ENCODE data around the gene ERC1. TPM values are rescaled to one million over a fixed set of nuclear protein-coding genes. Genes with fewer than 3 reads are reported as not detected.

ERC1 gene
- total and polyA plus RNA-seq, 2 of the 4 experiments (the other 2 are of a cell fraction), result 11.6 to 25.6 TPM

DNA sequence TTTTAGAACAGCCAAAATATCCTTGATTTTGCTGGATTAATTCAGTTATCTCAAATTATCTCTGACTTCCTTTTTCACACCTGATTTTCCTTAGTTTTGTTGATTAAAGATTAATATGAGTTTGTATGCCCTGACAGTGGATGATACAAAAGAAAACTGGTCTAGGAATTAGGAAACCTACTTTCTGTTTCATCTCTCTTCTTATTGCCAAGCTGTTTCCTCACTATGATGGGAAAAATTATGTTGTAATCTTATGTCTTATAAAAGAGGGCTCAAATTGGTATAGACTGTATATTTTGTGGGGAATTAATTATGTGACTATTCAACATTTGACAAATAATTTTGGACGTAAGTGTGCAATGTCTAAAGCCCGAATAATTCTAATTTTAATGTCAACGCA lies 331.8 kb downstream of the ERC1 start:
- no peak overlapping the region for H4K8ac ChIP-seq (ENCODE audit: low read depth in 2 of 2, low read length in 2 of 2)
- no peak overlapping the region for H2BK120ac ChIP-seq (ENCODE audit: low read depth, low read length)
- in situ Hi-C loops (cut with MboI; ENCODE audit: low sequenced_read_pairs), result no loop called here
- no peak overlapping the region for H3K4ac ChIP-seq (ENCODE audit: low read depth, low read length)
- H3K9me3 ChIP-seq (ENCODE audit: control insufficient read depth, insufficient read depth, low read length), result no peaks in the 10 kb centered on the region
- H3K9me1 ChIP-seq (ENCODE audit: insufficient read depth, low read length), result no peaks in the 10 kb centered on the region
- H2BK15ac ChIP-seq (ENCODE audit: low read depth, low read length), result no peak overlapping the region
- H3K18ac ChIP-seq (ENCODE audit: low read depth, low read length), result no peak overlapping the region
- H3K56ac ChIP-seq (ENCODE audit: extremely low read depth, insufficient read depth, low read length), result no peak overlapping the region
- no peak overlapping the region for H3K9ac ChIP-seq (ENCODE audit: low read depth, low read length)
- no peak overlapping the region for H2AK5ac ChIP-seq (ENCODE audit: low read depth, low read length)
- 100% methylated on average over 1 of the region's 3 CpGs; no CpG with 5 or more reads in 1 of the 2 experiments for WGBS, 2 experiments (ENCODE audit: extremely low coverage in 2 of 2, insufficient read length in 1 of 2)
- no peak overlapping the region for H4K91ac ChIP-seq (ENCODE audit: insufficient read depth, low read depth, low read length)
- no peak for ATAC-seq (ENCODE audit: low read depth)
- dilution Hi-C loops (cut with HindIII; ENCODE audit: low sequenced_read_pairs, unreplicated experiment), result no loop called here
- H3K27me3 ChIP-seq (ENCODE audit: control insufficient read depth, insufficient read depth, low read length), result no peaks in the 10 kb centered on the region
- no peak overlapping the region for H3K27ac ChIP-seq (ENCODE audit: insufficient read depth, low read length)
- CTCF ChIA-PET, result no interaction called here
- H3K4me3 ChIP-seq (ENCODE audit: insufficient read depth, low read depth, low read length), result no peak overlapping the region
- no peak overlapping the region for H3K4me2 ChIP-seq (ENCODE audit: low read depth, low read length)
- peaks cover 6% of the 10 kb centered on the region for H3K4me1 ChIP-seq (ENCODE audit: control insufficient read depth, insufficient read depth, low read length)
- no peak overlapping the region for H3K23ac ChIP-seq (ENCODE audit: low read depth, low read length)
- H3K36me3 ChIP-seq (ENCODE audit: control insufficient read depth, insufficient read depth, low read length), result no peaks in the 10 kb centered on the region
- POLR2A ChIA-PET (ENCODE audit: unreplicated experiment), result no interaction called here
- no TSS peak for BruUV-seq (replicated peaks)
- peaks cover 0 to 7% of the 10 kb centered on the region in 2 experiments; a peak in 3 of 4 replicates for H3K79me1 ChIP-seq (ENCODE audit: low read depth in 1 of 2, low read length in 2 of 2)
- H2AFZ ChIP-seq (replicated peaks; ENCODE audit: low read length, poor library complexity), result no peak overlapping the region
- no peak for TF ChIP-seq RAD21 (IDR thresholded peaks at IDR 0.05; ENCODE audit: low read length)
- TF ChIP-seq RCOR1 (IDR thresholded peaks at IDR 0.05; ENCODE audit: insufficient replicate concordance, low read length), result no peak
- TF ChIP-seq, protein P1, sequence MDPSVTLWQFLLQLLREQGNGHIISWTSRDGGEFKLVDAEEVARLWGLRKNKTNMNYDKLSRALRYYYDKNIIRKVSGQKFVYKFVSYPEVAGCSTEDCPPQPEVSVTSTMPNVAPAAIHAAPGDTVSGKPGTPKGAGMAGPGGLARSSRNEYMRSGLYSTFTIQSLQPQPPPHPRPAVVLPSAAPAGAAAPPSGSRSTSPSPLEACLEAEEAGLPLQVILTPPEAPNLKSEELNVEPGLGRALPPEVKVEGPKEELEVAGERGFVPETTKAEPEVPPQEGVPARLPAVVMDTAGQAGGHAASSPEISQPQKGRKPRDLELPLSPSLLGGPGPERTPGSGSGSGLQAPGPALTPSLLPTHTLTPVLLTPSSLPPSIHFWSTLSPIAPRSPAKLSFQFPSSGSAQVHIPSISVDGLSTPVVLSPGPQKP (IDR thresholded peaks at IDR 0.05; ENCODE audit: borderline replicate concordance, low read depth, low read length), result no peak
- no peak for TF ChIP-seq CHD1 (IDR thresholded peaks at IDR 0.05; ENCODE audit: low read depth, low read length)
- no peak for TF ChIP-seq NFE2L2 (IDR thresholded peaks at IDR 0.05; ENCODE audit: low read depth, low read length)
- TF ChIP-seq SMC3 (IDR thresholded peaks at IDR 0.05; ENCODE audit: low read depth, low read length), result no peak
- TF ChIP-seq, protein P2, sequence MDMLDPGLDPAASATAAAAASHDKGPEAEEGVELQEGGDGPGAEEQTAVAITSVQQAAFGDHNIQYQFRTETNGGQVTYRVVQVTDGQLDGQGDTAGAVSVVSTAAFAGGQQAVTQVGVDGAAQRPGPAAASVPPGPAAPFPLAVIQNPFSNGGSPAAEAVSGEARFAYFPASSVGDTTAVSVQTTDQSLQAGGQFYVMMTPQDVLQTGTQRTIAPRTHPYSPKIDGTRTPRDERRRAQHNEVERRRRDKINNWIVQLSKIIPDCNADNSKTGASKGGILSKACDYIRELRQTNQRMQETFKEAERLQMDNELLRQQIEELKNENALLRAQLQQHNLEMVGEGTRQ (IDR thresholded peaks at IDR 0.05; ENCODE audit: low read depth, low read length), result no peak
- H4K5ac ChIP-seq (ENCODE audit: low read depth, low read length), result no peak overlapping the region
- intact Hi-C loops (cut with micrococcal nuclease), result no loop called here
- H2BK20ac ChIP-seq (ENCODE audit: low read depth, low read length), result no peak overlapping the region
- no peak overlapping the region for H3K14ac ChIP-seq (replicated peaks; ENCODE audit: low read depth, low read length)
- no peak overlapping the region for H2BK5ac ChIP-seq (ENCODE audit: low read depth, low read length, poor library complexity, severe bottlenecking)
- no peak overlapping the region for H2AK9ac ChIP-seq (replicated peaks; ENCODE audit: low read depth, low read length, poor library complexity)
- DNase-seq, result no peak
- no peaks in the 10 kb centered on the region for H4K20me1 ChIP-seq (ENCODE audit: insufficient read depth, low read length)
